OCI-LY7 (cell line): ENCODE results near the gene LIFR.

ENCODE experiments used
- CTCF ChIP-seq: fragments of 200-600 bp; sonication (generic); conservative IDR thresholded peaks from 2 replicates; pipeline ENCODE4 v1.5.1; 2014; ENCODE audit warnings: mild to moderate bottlenecking, antibody characterized with exemption, low read length, moderate library complexity, mixed read lengths
- EZH2phosphoT487 ChIP-seq: fragments of 200-600 bp; sonication (generic); IDR thresholded peaks from 2 replicates; pipeline ENCODE4 v1.6.1; 2018; ENCODE audit warnings: low read depth, borderline replicate concordance, mild to moderate bottlenecking, mixed run types, antibody characterized with exemption, low read length, moderate library complexity, mixed read lengths

GRCh38 chr5:38569180-38569579 lies 12.7 kb upstream of the LIFR start:
- no peak for TF ChIP-seq CTCF
- TF ChIP-seq EZH2phosphoT487: no peak
